HG02759 (cell line): ENCODE measurements around the gene PTGDR2.
"Not testable (repeated sequence)": the region's sequence is repeated elsewhere in the genome, so short reads cannot be mapped to it uniquely, and the experiment has no call there.

Source experiments
- ATAC-seq: cut with Tn5 transposase; IDR thresholded peaks from one replicate; pipeline ENCODE4 v1.9.1; 2021; ENCODE audit warnings: mild to moderate bottlenecking, moderate library complexity; ENCODE audit not compliant: unreplicated experiment

The PTGDR2 gene

GRCh38 chr11:60842668-60843600 lies 12.8 kb downstream of the PTGDR2 start:
- no peak for ATAC-seq

GRCh38 chr11:60841797-60842667 lies 13.7 kb downstream of the PTGDR2 start, which contains the start of gene CCDC86:
TSS of gene CCDC86 (plus strand) at chr11:60842113. CDS start at chr11:60842125, 12 bp downstream.
- ATAC-seq = peak; percentile 87

GRCh38 chr11:60840470-60841430 lies 15.0 kb downstream of the PTGDR2 start:
- ATAC-seq = no peak

- no peak for ATAC-seq
Observed at GRCh38 chr11:60838132-60838531, 17.6 kb downstream of the PTGDR2 start.

GRCh38 chr11:60836866-60837515 lies 18.8 kb downstream of the PTGDR2 start:
- no peak for ATAC-seq

GRCh38 chr11:60835534-60835846 lies 20.3 kb downstream of the PTGDR2 start:
- no peak for ATAC-seq

- no peak for ATAC-seq
Observed at GRCh38 chr11:60834742-60835533, 20.8 kb downstream of the PTGDR2 start.

- ATAC-seq = no peak
Observed at GRCh38 chr11:60831501-60832079, 24.2 kb downstream of the PTGDR2 start.

GRCh38 chr11:60831143-60831500 lies 24.6 kb downstream of the PTGDR2 start:
- peak; percentile 82 for ATAC-seq

GRCh38 chr11:60830478-60831142 lies 25.1 kb downstream of the PTGDR2 start:
- ATAC-seq = peak; percentile 51

GRCh38 chr11:60825790-60826189 lies 30.0 kb downstream of the PTGDR2 start:
- ATAC-seq = no peak

GRCh38 chr11:60825118-60825517 lies 30.6 kb downstream of the PTGDR2 start:
- ATAC-seq = no peak

- not testable (repeated sequence) for ATAC-seq
Observed at GRCh38 chr11:60823745-60824306, 31.9 kb downstream of the PTGDR2 start.

- no peak for ATAC-seq
Observed at GRCh38 chr11:60821827-60822599, 33.7 kb downstream of the PTGDR2 start.

- ATAC-seq = no peak
Observed at GRCh38 chr11:60818057-60818456, 37.7 kb downstream of the PTGDR2 start.

- no peak for ATAC-seq
Observed at GRCh38 chr11:60816590-60817157, 39.1 kb downstream of the PTGDR2 start.

GRCh38 chr11:60814112-60814511 lies 41.6 kb downstream of the PTGDR2 start:
- ATAC-seq = no peak
